Stimulated activated CD8-positive, alpha-beta memory T cell treated with anti-CD3 and anti-CD28 coated beads, Interleukin-7, amount 100 ng/mL, for 1 hour (primary cell): ENCODE results near the gene GAS6.

Source experiments
- DNase-seq, 2 donors: peaks; one replicate each; pipeline ENCODE4 v3.0.0-alpha.2; 2020; ENCODE audit warnings: low read depth in 2 of 2

GAS6 gene

DNA sequence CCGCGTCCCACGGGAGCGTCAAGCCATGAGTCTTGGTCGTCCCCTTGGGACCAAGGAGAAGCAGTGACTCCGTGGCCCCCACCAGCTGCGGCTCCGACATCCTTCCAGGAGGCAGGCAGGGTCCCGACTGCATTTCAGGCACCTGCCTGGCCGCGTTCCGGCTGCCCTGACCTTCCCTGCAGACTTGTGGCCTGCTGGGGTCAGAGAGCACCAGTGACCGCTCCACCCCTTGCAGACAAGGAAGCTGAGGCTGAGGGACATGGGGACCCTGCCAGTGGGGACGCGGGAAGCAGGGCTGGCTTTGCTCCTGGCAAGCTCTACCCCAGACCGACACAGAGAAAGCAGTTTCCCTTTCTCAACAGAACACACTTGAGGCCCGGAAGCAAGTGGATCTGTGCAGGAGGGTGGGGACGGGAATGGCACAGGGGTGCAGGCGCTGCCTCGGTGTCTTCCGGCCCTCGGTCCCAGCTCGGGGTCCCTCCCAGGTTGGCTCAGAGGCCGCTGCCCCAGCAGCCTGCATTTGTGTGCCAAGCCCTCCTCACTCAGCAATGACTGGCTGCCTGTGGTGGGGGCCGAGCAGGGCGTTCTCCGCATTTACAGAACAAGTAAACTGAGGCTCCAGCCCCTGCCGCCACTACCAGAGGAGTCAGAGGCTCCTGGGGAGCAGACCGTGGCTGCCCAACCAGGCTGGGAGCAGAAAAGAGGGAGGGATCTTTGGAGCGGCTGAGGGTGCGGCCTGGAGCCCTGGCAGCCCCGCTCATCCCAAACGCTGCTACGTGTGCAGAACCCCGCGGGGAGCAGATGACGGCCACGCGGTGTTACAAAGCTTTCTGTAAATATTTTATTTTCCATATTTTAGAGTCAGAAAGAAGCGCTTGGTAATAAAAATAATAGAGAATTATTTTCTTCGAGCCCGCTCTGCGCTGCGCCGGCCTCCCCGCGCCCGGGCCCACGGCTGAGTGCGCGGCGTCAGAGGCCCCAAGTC, 43.9 kb downstream of the GAS6 start:
- DNase-seq: no peak

DNA sequence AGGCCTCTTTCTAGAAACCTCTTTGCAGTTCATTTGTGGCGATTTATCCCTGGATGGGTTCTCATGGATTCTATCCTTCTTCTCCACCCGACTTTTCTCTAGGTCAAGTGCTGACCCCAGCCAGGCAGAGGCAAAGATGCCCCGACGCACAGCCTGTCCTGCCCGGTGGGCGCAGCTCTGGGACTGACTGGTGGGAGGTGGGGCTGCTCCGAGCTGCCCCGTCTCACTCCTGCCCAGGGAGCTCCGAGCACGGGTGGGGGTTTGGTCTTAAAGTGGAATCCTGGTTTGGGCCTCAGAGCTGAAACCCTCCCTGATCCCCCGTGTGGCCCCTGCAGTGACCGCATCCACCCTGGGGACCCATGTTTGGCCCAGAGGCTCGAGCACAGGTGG, 44.5 kb downstream of the GAS6 start:
- DNase-seq: no peak

DNA sequence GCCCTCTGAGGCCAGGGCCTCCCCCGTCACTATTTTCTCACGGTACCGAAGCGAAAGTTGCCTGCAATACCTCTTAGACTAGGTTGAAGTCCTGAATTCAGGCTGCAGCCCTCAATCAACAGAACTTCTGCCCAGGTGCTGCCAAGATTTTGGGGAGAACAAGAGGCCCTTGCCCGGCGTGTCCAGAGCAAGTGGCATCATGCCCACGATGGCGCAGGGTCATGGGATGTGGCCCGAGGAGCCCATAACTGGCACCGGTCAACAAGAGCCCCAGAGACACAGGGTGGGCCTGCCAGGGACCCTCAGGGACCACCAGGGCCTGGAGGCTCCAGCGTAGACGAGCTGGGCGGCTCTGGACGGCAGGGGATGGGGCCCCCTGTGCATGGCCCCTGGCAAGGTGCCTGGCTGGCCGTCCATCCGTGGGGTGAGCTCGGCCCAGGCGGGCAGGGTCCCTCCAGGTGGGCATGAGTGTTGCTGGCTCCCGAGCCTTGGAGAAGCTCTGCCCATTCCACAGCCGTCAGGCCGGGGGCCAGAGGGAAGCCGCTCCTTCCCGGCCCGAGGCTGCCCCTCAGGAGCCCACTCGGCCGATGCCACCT, 45.1 kb downstream of the GAS6 start:
- DNase-seq: no peak

DNA sequence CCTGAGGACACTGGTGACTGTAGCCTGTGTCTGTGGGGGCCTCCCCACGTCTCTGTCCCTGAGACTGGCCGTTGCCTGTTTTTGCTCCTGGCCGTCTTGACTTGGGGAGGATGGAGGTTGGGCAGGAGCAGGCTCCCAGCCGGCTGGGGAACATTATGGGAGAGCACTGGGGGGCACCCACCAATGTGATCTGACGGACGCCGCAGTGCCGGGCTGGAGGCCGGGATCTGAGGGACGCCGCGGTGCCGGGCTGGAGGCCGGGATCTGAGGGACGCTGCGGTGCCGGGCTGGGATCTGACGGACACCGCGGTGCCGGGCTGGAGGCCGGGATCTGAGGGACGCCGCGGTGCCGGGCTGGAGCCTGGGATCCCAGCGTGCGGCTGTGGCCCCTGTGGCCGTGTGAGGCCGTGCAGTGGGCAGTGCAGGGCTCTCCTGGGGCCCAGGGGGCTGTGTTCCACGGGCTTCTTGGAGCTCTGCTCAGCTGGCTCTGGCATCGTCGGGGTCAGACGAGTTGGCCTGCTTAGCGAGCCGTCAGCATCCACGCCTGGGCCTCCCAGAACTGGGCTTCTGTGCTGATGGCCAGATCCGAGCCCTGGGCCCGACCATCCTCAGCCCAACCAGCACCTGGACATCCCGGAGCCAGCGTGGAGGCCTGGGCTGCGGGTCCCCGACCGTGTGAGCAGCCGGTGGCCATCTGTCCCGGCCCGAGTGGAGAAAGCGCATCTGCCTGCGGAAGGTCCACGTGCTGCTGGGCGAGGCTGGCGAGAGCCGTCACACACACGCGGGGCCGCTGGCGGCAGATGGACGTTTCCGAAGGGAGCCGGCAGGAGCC, 45.8 kb downstream of the GAS6 start:
- DNase-seq: no peak

DNA sequence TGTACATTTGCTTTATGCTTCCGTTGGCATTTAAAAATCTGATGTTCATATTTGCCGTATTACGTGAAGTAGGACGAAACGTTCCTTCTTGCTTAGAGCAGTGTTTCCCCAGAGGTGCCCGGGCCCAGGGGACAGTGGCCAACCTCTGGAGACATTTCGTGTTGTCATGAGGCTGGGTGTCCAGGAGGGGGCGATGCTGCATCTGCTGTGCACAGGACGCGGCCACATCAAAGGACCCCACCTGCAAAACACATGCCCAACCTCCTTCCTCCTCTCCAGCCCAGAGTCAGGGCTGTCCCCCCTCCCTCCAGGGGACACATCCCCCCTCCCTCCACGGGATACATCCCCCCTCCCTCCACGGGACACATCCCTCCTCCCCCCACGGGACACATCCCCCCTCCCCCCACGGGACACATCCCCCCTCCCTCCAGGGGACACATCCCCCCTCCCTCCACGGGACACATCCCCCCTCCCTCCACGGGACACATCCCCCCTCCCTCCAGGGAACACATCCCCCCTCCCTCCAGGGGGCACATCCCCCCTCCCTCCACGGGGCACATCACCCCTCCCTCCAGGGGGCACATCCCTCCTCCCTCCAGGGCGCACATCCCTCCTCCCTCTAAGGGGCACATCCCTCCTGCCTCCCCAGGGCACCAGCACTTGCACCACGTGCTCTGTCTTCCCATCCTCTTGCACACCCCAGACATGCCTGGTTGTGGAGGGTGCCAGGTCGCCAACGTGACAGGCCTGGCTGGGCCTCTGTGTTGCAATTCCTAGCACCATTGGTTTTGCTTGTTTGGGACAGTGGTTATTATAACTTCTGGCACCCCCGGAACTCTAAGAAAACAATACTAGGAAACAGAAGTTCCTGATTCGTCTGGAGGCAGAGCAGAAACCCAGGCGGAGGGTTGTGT, 46.7 kb downstream of the GAS6 start:
- DNase-seq: peak; percentile 63 to 73

DNA sequence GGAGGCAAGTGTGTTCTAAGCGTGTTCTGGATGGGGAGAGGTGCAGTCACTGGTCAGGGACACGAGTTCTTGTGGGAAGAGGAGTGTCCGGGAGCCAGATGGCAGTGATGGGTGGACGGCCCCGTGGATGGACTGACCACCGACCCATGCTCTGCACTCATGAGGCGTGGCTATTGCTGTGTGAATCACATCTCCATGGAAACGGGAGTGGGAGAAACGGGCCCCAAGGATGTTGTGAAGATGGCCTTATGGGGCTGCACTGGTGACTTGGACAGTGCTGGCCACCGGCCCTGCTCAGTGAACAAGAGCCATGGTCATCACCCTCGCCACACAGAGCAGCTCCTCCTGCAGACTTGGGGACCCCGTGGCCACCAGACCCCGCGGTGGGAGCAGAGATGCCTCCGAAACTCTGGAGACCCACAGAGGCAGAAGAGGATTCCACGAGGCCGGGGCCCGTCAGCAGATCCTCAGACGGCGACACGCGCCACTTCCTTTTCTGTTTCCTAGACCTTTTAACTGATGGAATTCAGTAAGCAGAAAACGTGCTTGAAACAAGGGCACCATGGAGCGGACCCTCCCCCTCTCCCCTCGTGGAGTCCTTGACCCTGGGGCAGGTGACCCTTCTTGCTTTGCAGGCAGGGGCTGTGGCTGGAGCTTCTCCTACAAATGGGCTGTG, 47.5 kb downstream of the GAS6 start:
- DNase-seq: no peak

DNA sequence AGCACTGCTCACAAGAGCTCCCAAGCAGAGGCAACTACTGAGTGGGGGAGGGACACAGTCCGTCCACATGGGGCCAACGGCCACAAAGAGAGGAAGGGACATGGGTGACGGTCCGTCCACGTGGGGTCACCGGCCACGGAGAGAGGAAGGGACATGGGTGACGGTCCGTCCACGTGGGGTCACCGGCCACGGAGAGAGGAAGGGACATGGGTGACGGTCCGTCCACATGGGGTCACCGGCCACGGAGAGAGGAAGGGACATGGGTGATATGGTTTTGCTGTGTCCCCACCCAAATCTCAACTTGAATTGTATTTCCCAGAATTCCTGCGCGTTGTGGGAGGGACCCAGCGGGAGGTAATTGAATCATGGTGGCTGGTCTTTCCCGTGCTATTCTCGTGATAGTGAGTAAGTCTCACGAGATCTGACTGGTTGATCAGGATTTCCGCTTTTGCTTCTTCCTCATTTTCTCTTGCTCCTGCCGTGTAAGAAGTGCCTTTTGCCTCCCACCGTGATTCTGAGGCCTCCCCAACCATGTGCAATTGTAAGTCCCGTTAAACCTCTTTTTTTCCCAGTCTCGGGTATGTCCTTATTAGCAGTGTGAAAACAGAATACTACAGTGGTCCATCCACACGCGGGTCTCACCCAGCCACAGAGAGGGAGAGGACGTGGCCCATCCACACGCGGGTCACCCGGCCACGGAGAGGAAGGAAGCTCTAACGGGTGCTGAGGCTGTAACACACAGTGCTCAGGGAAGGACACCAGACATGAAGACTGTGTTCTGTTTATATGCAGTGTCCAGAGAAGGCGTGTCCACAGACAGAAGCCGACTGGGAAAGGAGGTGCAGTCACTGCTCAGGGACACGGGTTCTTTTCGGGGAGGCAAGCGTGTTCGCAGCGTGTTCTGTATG, 48.5 kb downstream of the GAS6 start:
- no peak for DNase-seq

DNA sequence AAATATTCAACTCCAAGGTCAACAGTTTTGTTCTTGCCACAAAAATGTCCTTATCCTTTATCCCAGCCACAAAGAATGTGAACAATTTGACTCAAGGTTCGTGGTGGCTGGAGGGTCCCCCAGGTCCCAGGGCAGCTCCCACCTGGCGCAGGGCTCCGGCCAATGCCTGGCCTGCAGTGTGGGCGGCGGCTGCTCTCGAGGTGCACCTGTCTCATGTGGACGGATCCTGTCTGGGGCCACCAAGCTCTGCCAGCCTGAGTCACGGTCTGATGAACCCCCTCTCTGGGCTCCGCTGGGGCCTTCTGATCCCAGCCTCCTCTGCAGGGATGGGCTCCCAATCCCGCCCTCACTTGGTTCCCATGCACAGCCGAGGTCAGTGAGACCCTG, 49.4 kb downstream of the GAS6 start:
- no peak for DNase-seq

DNA sequence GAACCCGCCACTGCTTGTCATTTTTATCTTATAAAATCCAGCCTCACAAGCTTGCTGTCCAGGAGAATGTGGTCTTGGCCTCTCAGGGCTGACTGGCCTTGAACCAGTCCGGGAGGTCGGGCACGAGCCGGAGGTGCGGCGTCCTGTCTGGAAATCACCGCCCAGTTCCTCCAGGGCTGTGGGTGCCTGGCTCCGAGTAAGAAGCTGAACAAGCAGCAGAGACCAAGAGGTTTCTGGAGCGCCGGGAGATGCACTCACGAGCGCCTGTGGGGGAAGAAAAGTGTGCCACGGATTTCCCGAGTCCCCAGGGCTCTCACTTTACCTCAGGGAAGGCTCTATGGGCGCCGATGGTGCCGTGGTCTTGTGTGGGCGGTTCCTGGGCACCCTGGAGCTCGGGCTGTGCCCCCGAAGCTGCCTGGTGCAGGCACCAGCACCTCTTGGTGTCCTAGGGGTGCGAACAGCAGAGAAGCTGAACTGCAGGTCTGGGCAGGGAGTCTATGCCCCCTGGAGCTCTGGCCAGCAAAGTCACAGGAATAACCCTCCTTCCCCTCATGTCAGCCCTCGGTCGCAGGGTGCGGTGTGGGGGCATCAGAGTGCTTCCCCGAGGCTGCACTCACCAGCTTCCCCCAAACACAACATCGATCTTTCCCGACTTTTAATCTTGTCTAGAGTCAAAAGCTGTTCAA, 50.0 kb downstream of the GAS6 start:
- no peak for DNase-seq

DNA sequence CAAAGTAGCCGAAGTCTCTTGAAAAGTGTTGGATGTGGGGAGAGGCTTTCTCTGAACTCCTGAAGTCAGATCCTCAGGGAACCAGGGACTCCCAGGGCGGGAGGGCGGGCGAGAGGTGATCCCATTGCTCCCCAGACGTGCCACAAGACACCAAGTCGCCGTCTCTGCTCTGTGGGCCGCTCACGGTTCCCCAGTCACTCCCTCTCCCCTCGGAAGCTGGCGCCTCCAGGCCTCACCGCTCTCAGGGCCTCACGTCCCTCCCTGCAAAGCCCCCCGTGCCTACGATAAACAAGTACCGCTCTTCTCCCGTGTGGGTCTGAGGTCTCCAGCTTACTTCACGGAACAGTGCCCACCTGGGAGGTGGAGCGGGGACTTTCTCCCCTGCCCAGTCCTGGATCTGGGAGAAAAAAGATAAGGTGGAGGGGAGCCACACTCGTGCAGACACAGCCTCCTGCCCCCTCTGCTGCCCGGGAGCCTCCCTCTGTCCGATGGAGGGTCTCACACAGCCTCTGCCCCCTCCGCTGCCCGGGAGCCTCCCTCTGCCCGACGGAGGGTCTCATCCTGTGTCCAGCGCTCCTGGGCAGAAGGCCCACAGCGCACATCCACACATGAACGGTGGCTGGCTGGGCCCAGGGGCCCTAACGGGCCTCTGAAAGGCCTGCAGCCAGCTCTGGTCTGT, 50.7 kb downstream of the GAS6 start:
- no peak for DNase-seq

DNA sequence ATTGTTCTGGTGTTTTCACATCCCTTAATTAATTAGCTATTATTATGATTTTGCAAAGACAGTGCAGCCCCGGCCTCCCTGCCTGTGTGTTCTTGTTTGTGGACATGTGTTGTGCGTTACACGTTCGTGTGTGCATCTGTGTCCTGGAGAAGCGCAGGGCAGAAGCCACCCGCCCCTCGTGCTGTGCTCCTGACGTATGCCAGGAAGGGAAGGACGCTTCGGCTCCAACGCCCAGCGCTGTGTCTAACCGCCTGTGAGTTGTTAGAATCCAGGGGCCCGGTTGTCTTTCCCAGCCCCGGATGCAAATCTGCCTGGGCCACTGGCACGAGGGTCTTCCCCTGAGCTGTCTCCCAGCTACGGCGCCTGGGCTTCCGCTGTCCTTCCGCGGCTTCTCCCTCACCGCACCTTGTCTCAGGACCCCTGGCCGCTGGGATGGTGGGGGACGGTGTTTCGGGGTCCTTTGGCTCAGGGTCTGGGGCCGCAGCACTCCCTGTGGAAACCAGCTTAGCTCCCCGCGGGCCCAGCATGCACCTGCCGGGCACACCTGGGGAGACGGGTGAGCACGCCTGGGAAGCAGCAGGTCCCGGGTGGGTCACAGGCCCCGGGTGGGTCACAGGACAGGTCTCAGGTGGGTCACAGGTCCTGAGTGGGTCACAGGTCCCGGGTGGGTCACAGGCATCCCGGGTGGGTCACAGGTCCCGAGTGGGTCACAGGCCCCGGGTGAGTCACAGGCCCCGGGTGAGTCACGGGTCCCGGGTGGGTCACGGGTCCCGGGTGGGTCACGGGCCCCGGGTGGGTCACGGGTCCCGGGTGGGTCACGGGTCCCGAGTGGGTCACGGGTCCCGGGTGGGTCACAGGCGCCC, 51.5 kb downstream of the GAS6 start:
- DNase-seq: no peak

DNA sequence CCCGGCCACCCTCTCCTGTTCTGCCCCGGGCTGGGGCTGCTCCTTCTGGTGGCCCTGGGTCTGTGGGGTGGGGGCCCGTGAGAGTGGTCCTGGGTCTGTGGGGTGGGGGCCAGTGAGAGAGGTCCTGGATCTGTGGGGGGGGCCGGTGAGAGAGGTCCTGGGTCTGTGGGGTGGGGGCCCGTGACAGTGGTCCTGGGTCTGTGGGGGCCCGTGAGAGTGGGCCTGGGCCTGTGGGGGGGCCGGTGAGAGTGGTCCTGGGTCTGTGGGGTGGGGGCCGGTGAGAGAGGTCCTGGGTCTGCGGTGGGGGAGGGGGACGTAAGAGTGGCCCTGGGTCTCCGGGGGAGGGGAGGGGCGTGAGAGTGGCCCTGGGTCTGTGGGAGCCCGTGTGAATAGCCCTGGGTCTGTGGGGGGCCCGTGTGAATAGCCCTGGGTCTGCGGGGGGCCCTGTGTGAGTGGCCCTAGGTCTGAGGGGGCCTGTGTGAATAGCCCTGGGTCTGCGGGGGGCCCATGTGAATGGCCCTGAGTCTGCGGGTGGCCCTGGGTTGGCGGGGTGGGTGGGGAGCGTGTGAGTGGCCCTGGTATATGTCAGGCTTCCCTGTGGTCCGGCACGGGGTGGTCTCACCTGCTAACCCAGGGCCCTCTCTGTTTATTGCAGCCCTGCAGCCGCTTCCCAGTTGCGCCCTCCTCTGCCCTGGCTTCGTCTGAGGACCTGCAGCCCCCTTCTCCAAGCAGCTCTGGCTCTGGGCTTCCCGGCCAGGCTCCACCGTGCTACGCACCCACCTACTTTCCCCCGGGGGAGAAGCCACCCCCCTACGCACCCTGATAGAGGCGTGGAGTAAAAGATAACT, 52.6 kb downstream of the GAS6 start:
- no peak for DNase-seq

DNA sequence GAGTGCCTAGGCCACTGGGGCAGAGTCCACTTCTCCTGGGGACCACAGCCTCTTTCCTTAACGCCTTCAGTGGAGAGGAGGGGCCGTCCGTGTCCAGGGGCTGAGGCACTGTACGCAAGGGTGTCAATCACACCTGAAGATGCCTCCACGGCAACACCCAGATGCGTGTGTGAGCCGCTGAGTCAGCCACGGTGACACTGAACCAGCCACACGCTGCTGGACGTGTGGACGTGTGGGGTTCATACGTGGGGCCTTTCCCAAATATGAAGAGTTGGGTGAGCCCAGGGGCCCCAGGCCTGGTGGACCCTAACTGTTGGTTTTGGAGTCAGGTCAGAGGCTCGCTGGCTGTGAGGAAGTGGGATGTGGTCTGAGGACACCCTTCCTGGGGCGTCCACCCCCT, 53.2 kb downstream of the GAS6 start:
- DNase-seq: no peak

DNA sequence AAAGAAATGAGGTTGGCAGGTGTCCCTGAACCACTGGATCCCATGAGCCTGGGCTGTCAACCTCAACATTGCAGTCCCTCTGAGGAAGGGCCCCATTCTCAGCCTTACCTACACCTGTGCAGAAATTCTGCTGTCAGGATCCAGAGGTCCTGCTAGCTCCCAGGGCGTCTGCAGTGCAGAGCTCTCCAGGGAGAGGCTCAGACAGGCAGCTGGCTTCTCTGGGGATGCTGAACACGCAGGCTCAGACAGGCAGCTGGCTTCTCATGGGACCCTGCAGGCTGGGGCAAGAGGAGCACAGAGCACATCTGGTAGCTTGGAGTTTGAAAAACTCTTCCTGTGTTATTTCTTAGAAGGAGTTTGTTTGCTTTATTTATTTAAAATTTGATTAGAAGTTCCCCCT, 53.9 kb downstream of the GAS6 start:
- DNase-seq: no peak

DNA sequence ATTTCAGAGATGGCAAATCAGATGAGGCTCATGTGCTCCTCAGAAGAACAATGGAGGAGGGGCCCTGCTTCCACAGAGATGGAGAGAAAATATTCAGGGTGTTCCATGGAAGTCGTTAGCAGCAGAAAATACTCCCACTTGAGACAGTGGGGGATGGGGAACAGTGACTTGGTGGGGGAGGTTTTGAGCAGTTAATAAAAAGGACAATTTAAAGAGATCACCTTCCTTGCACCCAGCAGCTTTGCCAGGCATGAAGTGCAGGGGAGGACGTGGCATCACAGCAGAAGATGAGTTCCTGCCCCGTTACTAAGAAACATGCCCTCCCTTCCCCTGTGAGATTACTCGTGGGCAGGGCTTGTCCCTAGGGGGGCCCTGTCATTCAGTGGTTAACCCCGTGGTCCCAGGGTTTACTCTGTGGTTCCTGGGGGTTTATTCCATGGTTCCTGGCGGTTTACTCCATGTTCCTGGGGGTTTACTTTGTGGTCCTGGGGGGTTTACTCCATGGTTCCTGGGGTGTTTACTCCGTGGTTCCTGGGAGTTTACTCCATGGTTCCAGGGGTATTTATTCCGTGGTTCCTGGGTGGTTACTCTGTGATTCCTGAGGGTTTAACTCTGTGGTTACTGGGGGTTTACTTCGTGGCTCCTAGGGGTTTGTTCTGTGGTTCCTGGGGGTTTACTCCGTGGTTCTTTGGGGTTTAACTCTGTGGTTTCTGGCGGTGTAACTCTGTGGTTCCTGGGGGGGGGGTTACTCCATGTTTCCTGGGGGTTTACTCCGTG, 55.6 kb downstream of the GAS6 start:
- DNase-seq: no peak

DNA sequence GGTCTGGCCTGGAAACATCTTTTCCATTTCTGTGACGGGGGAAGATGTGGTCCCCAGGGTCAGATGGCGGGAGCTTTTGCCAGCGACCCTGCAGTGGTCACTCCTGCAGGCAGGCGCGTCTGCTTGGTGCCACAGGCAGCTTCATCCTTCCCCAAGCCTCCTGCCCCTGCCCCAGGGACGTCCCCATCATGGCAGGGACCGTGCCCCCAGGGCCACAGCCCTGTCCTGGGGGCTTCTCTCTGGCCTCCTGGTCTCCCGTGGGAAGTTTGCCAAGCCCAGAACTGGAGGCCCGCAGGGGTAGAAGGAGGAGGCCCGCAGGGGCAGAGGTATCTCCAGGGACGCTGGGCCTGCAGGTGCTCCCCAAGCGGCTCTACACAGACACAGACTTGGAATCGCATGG, 57.4 kb downstream of the GAS6 start:
- DNase-seq: no peak
